Measurements from ENCODE around the gene SMAD3.
"Not testable (repeated sequence)": the region's sequence is repeated elsewhere in the genome, so short reads cannot be mapped to it uniquely, and the experiment has no call there.

SMAD3 gene

GRCh38 chr15:67108122-67108961, 42.9 kb downstream of the SMAD3 start:
- DNase-seq (ENCODE audit: low read depth in 1 of 2, low spot score in 1 of 2): no peak

- no peak for DNase-seq (ENCODE audit: low read depth in 1 of 2, low spot score in 1 of 2)
These were observed 44.0 kb downstream of the SMAD3 start for GRCh38 chr15:67109141-67110034.

- DNase-seq (ENCODE audit: low read depth in 1 of 2, low spot score in 1 of 2): no peak
These were observed 45.0 kb downstream of the SMAD3 start for GRCh38 chr15:67110361-67110781.

- no peak for DNase-seq (ENCODE audit: low read depth in 1 of 2, low spot score in 1 of 2)
These were observed 45.8 kb downstream of the SMAD3 start for GRCh38 chr15:67110958-67111864.

- no peak for DNase-seq (ENCODE audit: low read depth in 1 of 2, low spot score in 1 of 2)
These were observed 48.6 kb downstream of the SMAD3 start for GRCh38 chr15:67114046-67114445.

GRCh38 chr15:67114846-67115585, 49.6 kb downstream of the SMAD3 start:
- DNase-seq (ENCODE audit: low read depth in 1 of 2, low spot score in 1 of 2): no peak

GRCh38 chr15:67115586-67115969, 50.2 kb downstream of the SMAD3 start:
- DNase-seq (ENCODE audit: low read depth in 1 of 2, low spot score in 1 of 2): no peak

- DNase-seq (ENCODE audit: low read depth in 1 of 2, low spot score in 1 of 2): no peak
These were observed 51.3 kb downstream of the SMAD3 start for GRCh38 chr15:67116742-67117141.

GRCh38 chr15:67117370-67117769, 52.0 kb downstream of the SMAD3 start:
- no peak for DNase-seq (ENCODE audit: low read depth in 1 of 2, low spot score in 1 of 2)

- no peak for DNase-seq (ENCODE audit: low read depth in 1 of 2, low spot score in 1 of 2)
These were observed 53.4 kb downstream of the SMAD3 start for GRCh38 chr15:67118808-67119207.

- DNase-seq (ENCODE audit: low read depth in 1 of 2, low spot score in 1 of 2): no peak
These were observed 53.9 kb downstream of the SMAD3 start for GRCh38 chr15:67119238-67119846.

GRCh38 chr15:67120009-67120838, 54.8 kb downstream of the SMAD3 start:
- DNase-seq (ENCODE audit: low read depth in 1 of 2, low spot score in 1 of 2): no peak

GRCh38 chr15:67120839-67121643, 55.6 kb downstream of the SMAD3 start:
- DNase-seq (ENCODE audit: low read depth in 1 of 2, low spot score in 1 of 2): peak; percentile 68 to 83

GRCh38 chr15:67121644-67122605, 56.5 kb downstream of the SMAD3 start:
- no peak for DNase-seq (ENCODE audit: low read depth in 1 of 2, low spot score in 1 of 2)

- not testable (repeated sequence) for DNase-seq (ENCODE audit: low read depth in 1 of 2, low spot score in 1 of 2)
These were observed 57.4 kb downstream of the SMAD3 start for GRCh38 chr15:67122816-67123215.

GRCh38 chr15:67123291-67123690, 57.9 kb downstream of the SMAD3 start:
- not testable (repeated sequence) for DNase-seq (ENCODE audit: low read depth in 1 of 2, low spot score in 1 of 2)

GRCh38 chr15:67124111-67124510, 58.7 kb downstream of the SMAD3 start:
- DNase-seq (ENCODE audit: low read depth in 1 of 2, low spot score in 1 of 2): no peak

All from activated T-helper 1 cell treated with anti-CD3 and anti-CD28 coated beads, Interleukin-2, amount 50 U/mL, for 16 hours (primary cell).